GM21515 (cell line): ENCODE data around the gene PAFAH1B1.
"Not testable (repeated sequence)": the region's sequence is repeated elsewhere in the genome, so short reads cannot be mapped to it uniquely, and the experiment has no call there.

Experiments used
- ATAC-seq: cut with Tn5 transposase; IDR thresholded peaks from one replicate; pipeline ENCODE4 v1.9.1; 2021; ENCODE audit not compliant: unreplicated experiment

Gene PAFAH1B1

GRCh38 chr17:2592971-2593820, at the start of gene PAFAH1B1:
Gene PAFAH1B1, plus strand, starts transcription at chr17:2593654. Its CDS starts 44,635 bp downstream, at chr17:2638289.
- peak; percentile 79 for ATAC-seq

GRCh38 chr17:2545393-2545792, 48.1 kb upstream of the PAFAH1B1 start:
- ATAC-seq = no peak

- no peak for ATAC-seq
These were observed 46.3 kb upstream of the PAFAH1B1 start for GRCh38 chr17:2547176-2547575.

- ATAC-seq = not testable (repeated sequence)
These were observed 45.4 kb upstream of the PAFAH1B1 start for GRCh38 chr17:2548026-2548425.

GRCh38 chr17:2549392-2550211, 43.9 kb upstream of the PAFAH1B1 start:
- ATAC-seq = no peak

GRCh38 chr17:2551493-2551892, 42.0 kb upstream of the PAFAH1B1 start:
- ATAC-seq = no peak

- no peak for ATAC-seq
These were observed 41.5 kb upstream of the PAFAH1B1 start for GRCh38 chr17:2551928-2552327.

- no peak for ATAC-seq
These were observed 32.8 kb upstream of the PAFAH1B1 start for GRCh38 chr17:2560658-2561057.

GRCh38 chr17:2562162-2562858, 31.1 kb upstream of the PAFAH1B1 start:
- no peak for ATAC-seq

GRCh38 chr17:2563061-2563460, 30.4 kb upstream of the PAFAH1B1 start:
- ATAC-seq = no peak

GRCh38 chr17:2563543-2563942, 29.9 kb upstream of the PAFAH1B1 start:
- ATAC-seq = no peak

- ATAC-seq = no peak
These were observed 28.6 kb upstream of the PAFAH1B1 start for GRCh38 chr17:2564877-2565276.

GRCh38 chr17:2566056-2566455, 27.4 kb upstream of the PAFAH1B1 start:
- no peak for ATAC-seq

GRCh38 chr17:2571523-2572303, 21.7 kb upstream of the PAFAH1B1 start:
- peak; percentile 90 for ATAC-seq

GRCh38 chr17:2572304-2572609, 21.2 kb upstream of the PAFAH1B1 start:
- peak; percentile 45 for ATAC-seq

GRCh38 chr17:2580151-2580550, 13.3 kb upstream of the PAFAH1B1 start:
- ATAC-seq = no peak

- ATAC-seq = no peak
These were observed 12.8 kb upstream of the PAFAH1B1 start for GRCh38 chr17:2580661-2581060.

GRCh38 chr17:2582493-2582892, 11.0 kb upstream of the PAFAH1B1 start:
- no peak for ATAC-seq

GRCh38 chr17:2591040-2591640, 2.3 kb upstream of the PAFAH1B1 start:
- ATAC-seq = no peak
